ENCODE results near the gene RBMS1.

DNA sequence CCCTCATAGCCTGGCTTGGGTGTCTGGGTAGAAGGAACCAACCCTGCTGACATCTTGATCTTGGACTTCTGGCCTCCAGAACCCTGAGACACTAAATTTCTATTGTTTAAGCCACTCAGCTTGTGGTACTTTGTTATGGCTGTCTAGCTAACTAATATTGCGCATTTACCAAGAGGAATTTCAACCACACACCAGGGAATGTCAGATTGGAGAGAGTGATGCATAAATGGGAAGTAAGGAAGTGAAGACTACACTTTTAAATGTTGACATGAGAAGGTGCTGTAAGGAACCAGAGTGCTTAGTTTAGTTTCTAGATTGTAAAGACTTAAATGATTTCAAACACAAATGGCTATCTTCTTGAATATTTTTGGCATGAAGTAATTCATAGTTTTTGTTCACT is 194.6 kb downstream of the RBMS1 start:
- TF ChIP-seq TAF1 (conservative IDR thresholded peaks at IDR 0.05) (no peak), RAD21 (IDR thresholded peaks at IDR 0.05) (no peak), HNF4A (conservative IDR thresholded peaks at IDR 0.05) (no peak), GABPA (IDR thresholded peaks at IDR 0.05 in 1 of 2, conservative IDR thresholded peaks at IDR 0.05 in 1 of 2) (no peak), JUND (IDR thresholded peaks at IDR 0.05) (no peak), FOXA1 (IDR thresholded peaks at IDR 0.05) (no peak), ZBTB33 (IDR thresholded peaks at IDR 0.05) (no peak), HNF4G (IDR thresholded peaks at IDR 0.05) (no peak)
- TF ChIP-seq, protein P1, sequence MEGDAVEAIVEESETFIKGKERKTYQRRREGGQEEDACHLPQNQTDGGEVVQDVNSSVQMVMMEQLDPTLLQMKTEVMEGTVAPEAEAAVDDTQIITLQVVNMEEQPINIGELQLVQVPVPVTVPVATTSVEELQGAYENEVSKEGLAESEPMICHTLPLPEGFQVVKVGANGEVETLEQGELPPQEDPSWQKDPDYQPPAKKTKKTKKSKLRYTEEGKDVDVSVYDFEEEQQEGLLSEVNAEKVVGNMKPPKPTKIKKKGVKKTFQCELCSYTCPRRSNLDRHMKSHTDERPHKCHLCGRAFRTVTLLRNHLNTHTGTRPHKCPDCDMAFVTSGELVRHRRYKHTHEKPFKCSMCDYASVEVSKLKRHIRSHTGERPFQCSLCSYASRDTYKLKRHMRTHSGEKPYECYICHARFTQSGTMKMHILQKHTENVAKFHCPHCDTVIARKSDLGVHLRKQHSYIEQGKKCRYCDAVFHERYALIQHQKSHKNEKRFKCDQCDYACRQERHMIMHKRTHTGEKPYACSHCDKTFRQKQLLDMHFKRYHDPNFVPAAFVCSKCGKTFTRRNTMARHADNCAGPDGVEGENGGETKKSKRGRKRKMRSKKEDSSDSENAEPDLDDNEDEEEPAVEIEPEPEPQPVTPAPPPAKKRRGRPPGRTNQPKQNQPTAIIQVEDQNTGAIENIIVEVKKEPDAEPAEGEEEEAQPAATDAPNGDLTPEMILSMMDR (IDR thresholded peaks at IDR 0.05; ENCODE audit: low read depth, low read length, missing input control) = no peak
- TF ChIP-seq, protein P2, sequence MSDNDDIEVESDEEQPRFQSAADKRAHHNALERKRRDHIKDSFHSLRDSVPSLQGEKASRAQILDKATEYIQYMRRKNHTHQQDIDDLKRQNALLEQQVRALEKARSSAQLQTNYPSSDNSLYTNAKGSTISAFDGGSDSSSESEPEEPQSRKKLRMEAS (IDR thresholded peaks at IDR 0.05) = no peak
- TF ChIP-seq, protein P3, sequence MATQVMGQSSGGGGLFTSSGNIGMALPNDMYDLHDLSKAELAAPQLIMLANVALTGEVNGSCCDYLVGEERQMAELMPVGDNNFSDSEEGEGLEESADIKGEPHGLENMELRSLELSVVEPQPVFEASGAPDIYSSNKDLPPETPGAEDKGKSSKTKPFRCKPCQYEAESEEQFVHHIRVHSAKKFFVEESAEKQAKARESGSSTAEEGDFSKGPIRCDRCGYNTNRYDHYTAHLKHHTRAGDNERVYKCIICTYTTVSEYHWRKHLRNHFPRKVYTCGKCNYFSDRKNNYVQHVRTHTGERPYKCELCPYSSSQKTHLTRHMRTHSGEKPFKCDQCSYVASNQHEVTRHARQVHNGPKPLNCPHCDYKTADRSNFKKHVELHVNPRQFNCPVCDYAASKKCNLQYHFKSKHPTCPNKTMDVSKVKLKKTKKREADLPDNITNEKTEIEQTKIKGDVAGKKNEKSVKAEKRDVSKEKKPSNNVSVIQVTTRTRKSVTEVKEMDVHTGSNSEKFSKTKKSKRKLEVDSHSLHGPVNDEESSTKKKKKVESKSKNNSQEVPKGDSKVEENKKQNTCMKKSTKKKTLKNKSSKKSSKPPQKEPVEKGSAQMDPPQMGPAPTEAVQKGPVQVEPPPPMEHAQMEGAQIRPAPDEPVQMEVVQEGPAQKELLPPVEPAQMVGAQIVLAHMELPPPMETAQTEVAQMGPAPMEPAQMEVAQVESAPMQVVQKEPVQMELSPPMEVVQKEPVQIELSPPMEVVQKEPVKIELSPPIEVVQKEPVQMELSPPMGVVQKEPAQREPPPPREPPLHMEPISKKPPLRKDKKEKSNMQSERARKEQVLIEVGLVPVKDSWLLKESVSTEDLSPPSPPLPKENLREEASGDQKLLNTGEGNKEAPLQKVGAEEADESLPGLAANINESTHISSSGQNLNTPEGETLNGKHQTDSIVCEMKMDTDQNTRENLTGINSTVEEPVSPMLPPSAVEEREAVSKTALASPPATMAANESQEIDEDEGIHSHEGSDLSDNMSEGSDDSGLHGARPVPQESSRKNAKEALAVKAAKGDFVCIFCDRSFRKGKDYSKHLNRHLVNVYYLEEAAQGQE (IDR thresholded peaks at IDR 0.05) = no peak
